ENCODE results near the gene AAGAB. TPM values are rescaled to one million over a fixed set of nuclear protein-coding genes. Genes with fewer than 3 reads are reported as not detected.

The AAGAB gene
- total RNA-seq, 2 donors from 2014 or later = 57.6 to 58.3 TPM

Other genes with a start within 250 kb of the AAGAB start
- gene SMAD3, start 189.1 kb downstream of the AAGAB start, total RNA-seq = 10 to 100 TPM; 38.6 to 62.1 TPM
- gene IQCH, start 125 bp upstream of the AAGAB start, total RNA-seq = 1 to 10 TPM in 1 of 2 donors, under 1 TPM in 1; 0.93 to 2.2 TPM